OCI-LY1 (cell line): ENCODE measurements around the gene RNF25.

Experiments used
- H2AFZ ChIP-seq: fragments of 200-600 bp; sonication (generic), shearing (Covaris generic); 2 replicates; pipeline ENCODE4 v1.6.0; 2014; ENCODE audit warnings: antibody characterized with exemption, mild to moderate bottlenecking, low read length
- H3F3A ChIP-seq: fragments of 200-600 bp; sonication (generic), shearing (Covaris generic); 2 replicates; pipeline ENCODE4 v1.6.0; 2014; ENCODE audit warnings: mild to moderate bottlenecking, antibody characterized with exemption, low read length, moderate library complexity; ENCODE audit not compliant: insufficient read depth
- H3K27ac ChIP-seq: fragments of 200-600 bp; sonication (generic); 2 replicates; pipeline ENCODE4 v1.5.1; 2014; ENCODE audit warnings: low read length, mixed run types, mild to moderate bottlenecking, low read depth; ENCODE audit not compliant: poor library complexity, severe bottlenecking
- H3K27me3 ChIP-seq: fragments of 200-600 bp; sonication (generic); 2 replicates; pipeline ENCODE4 v1.6.0; 2014; ENCODE audit warnings: antibody characterized with exemption, mild to moderate bottlenecking, low read length, moderate library complexity; ENCODE audit not compliant: insufficient read depth
- H3K36me3 ChIP-seq: fragments of 200-600 bp; sonication (generic); 2 replicates; pipeline ENCODE4 v1.6.1; 2014; ENCODE audit warnings: mild to moderate bottlenecking, antibody characterized with exemption, low read length, moderate library complexity, mixed read lengths; ENCODE audit not compliant: insufficient read depth
- H3K4me1 ChIP-seq: fragments of 200-600 bp; sonication (generic); 2 replicates; pipeline ENCODE4 v1.5.1; 2014; ENCODE audit warnings: mild to moderate bottlenecking, low read length, moderate library complexity; ENCODE audit not compliant: insufficient read depth, severe bottlenecking
- H3K4me2 ChIP-seq: fragments of 200-600 bp; sonication (generic), shearing (Covaris generic); 2 replicates; pipeline ENCODE4 v1.6.1; 2014; ENCODE audit warnings: low read length
- H3K4me3 ChIP-seq: fragments of 200-600 bp; sonication (generic); 2 replicates; pipeline ENCODE4 v1.5.1; 2014; ENCODE audit warnings: low read length, low read depth, mild to moderate bottlenecking, mixed read lengths; ENCODE audit not compliant: poor library complexity, severe bottlenecking
- H3K79me2 ChIP-seq: fragments of 200-600 bp; shearing (Covaris generic); 2 replicates; pipeline ENCODE4 v1.6.1; 2016; ENCODE audit warnings: mixed run types, low read length, mixed read lengths; ENCODE audit not compliant: insufficient read depth
- H3K9ac ChIP-seq: fragments of 200-600 bp; sonication (generic), shearing (Covaris generic); 2 replicates; pipeline ENCODE4 v1.6.1; 2014; ENCODE audit warnings: mild to moderate bottlenecking, low read length, mixed read lengths
- H3K9me2 ChIP-seq: fragments of 200-600 bp; sonication (generic), shearing (Covaris generic); 2 replicates; pipeline ENCODE4 v1.6.1; 2014; ENCODE audit warnings: low read depth, mild to moderate bottlenecking, low read length, mixed read lengths
- H3K9me3 ChIP-seq: fragments of 200-600 bp; shearing (Covaris generic); 2 replicates; pipeline ENCODE4 v1.6.1; 2014; ENCODE audit warnings: low read length, mixed read lengths
- H4K20me1 ChIP-seq: fragments of 200-600 bp; sonication (generic), shearing (Covaris generic); 2 replicates; pipeline ENCODE4 v1.6.0; 2016; ENCODE audit warnings: mild to moderate bottlenecking, low read length; ENCODE audit not compliant: insufficient read depth
- EZH2 ChIP-seq: fragments of 200-600 bp; sonication (generic), shearing (Covaris generic); IDR thresholded peaks from 2 replicates; pipeline ENCODE4 v1.8.0; 2017; ENCODE audit warnings: borderline replicate concordance, mixed run types, mild to moderate bottlenecking, antibody characterized with exemption, low read length, moderate library complexity, mixed read lengths
- TF ChIP-seq, protein P1 (sequence below): fragments of 200-600 bp; sonication (generic), shearing (Covaris generic); IDR thresholded peaks from 2 replicates; pipeline ENCODE4 v1.5.1; 2017; ENCODE audit warnings: mild to moderate bottlenecking, antibody characterized with exemption, low read length, moderate library complexity, mixed read lengths

Gene RNF25

DNA sequence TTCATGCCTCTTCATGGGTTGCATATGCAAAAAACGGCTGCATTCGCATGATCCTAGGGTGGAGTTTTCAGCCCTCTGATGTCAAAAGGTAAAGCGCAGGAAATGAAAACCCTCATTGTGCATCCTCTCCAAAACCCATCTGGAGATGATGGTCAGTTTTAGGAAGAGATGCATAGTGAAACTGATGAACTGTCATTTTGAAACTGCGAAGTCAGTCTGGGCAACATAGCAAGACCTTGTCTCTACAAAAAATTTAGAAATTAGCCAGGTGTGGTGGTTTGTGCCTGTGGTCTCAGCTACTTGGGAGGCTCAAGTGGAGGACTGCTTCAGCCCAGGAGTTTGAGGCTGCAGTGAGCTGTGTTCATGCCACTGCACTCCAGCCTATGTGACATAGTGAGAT, 36.3 kb upstream of the RNF25 start:
- Histone ChIP-seq H3K36me3 (no peaks in the 10 kb centered on the region), H2AFZ (no peak overlapping the region), H3K4me2 (no peak overlapping the region), H3K9me3 (no peaks in the 10 kb centered on the region), H3K9ac (no peak overlapping the region), H3K4me3 (no peak overlapping the region), H3K9me2 (no peaks in the 10 kb centered on the region), H3K4me1 (peaks cover 18% of the 10 kb centered on the region), H3F3A (no peaks in the 10 kb centered on the region), H3K79me2 (peaks cover 17% of the 10 kb centered on the region), H3K27ac (no peak overlapping the region), H4K20me1 (no peaks in the 10 kb centered on the region), H3K27me3 (no peaks in the 10 kb centered on the region)
- TF ChIP-seq, protein P1, sequence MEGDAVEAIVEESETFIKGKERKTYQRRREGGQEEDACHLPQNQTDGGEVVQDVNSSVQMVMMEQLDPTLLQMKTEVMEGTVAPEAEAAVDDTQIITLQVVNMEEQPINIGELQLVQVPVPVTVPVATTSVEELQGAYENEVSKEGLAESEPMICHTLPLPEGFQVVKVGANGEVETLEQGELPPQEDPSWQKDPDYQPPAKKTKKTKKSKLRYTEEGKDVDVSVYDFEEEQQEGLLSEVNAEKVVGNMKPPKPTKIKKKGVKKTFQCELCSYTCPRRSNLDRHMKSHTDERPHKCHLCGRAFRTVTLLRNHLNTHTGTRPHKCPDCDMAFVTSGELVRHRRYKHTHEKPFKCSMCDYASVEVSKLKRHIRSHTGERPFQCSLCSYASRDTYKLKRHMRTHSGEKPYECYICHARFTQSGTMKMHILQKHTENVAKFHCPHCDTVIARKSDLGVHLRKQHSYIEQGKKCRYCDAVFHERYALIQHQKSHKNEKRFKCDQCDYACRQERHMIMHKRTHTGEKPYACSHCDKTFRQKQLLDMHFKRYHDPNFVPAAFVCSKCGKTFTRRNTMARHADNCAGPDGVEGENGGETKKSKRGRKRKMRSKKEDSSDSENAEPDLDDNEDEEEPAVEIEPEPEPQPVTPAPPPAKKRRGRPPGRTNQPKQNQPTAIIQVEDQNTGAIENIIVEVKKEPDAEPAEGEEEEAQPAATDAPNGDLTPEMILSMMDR: no peak
- no peak for TF ChIP-seq EZH2

DNA sequence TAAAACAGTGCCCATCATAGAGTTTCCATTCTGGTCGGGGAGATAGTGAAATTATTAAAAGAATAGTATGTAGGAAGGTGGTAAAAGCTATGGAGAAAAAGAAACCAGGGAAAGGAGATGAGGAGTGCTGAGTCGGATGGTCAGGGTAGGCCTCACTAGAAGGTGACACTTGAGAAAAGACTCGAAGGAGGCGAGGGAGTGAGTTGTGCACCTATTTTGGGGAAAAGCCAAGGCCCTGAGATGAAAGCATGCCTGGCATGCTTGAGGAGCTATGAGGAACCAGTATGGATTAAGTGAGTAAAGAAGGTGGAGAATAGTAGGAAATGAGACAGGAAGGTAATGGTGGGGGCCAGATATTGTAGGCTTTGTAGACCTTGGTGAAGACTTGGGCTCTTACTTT, 31.5 kb upstream of the RNF25 start:
- Histone ChIP-seq H2AFZ (no peak overlapping the region), H3K27me3 (no peaks in the 10 kb centered on the region), H3K9me2 (no peaks in the 10 kb centered on the region), H3K4me2 (no peak overlapping the region), H4K20me1 (no peaks in the 10 kb centered on the region), H3F3A (no peaks in the 10 kb centered on the region), H3K4me3 (no peak overlapping the region), H3K79me2 (no peaks in the 10 kb centered on the region), H3K36me3 (no peaks in the 10 kb centered on the region), H3K9me3 (no peaks in the 10 kb centered on the region), H3K27ac (no peak overlapping the region), H3K4me1 (no peaks in the 10 kb centered on the region), H3K9ac (no peak overlapping the region)
- TF ChIP-seq EZH2: no peak
- TF ChIP-seq, protein P1: no peak

DNA sequence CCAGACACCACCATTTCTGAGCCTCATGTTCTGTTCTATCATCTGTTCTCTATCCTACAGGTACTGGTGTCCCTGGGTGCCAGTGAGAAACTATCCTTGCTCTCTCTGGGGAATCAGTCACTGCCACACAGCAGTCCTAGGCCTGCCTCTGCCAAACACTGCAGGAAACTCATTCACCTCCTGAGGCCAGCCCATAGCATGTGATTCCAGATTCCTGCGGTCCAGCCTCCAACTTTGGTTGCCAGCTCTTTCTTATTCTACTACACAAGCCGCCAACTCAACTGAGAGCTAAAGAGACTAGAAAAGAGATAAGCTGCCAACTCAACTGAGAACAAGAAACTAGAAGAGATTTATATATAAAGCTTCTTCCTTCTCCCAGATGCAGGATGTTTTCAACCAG, 30.0 kb upstream of the RNF25 start:
- Histone ChIP-seq H3K9ac (no peak overlapping the region), H3K27ac (no peak overlapping the region), H3K9me3 (no peaks in the 10 kb centered on the region), H3K79me2 (no peaks in the 10 kb centered on the region), H3K4me3 (no peak overlapping the region), H3K4me2 (no peak overlapping the region), H3F3A (no peaks in the 10 kb centered on the region), H2AFZ (no peak overlapping the region), H3K9me2 (no peaks in the 10 kb centered on the region), H3K4me1 (no peaks in the 10 kb centered on the region), H4K20me1 (no peaks in the 10 kb centered on the region), H3K36me3 (no peaks in the 10 kb centered on the region), H3K27me3 (no peaks in the 10 kb centered on the region)
- no peak for TF ChIP-seq EZH2
- TF ChIP-seq, protein P1: no peak
